ENCODE data around the gene AS3MT.

- TF ChIP-seq, protein P1, sequence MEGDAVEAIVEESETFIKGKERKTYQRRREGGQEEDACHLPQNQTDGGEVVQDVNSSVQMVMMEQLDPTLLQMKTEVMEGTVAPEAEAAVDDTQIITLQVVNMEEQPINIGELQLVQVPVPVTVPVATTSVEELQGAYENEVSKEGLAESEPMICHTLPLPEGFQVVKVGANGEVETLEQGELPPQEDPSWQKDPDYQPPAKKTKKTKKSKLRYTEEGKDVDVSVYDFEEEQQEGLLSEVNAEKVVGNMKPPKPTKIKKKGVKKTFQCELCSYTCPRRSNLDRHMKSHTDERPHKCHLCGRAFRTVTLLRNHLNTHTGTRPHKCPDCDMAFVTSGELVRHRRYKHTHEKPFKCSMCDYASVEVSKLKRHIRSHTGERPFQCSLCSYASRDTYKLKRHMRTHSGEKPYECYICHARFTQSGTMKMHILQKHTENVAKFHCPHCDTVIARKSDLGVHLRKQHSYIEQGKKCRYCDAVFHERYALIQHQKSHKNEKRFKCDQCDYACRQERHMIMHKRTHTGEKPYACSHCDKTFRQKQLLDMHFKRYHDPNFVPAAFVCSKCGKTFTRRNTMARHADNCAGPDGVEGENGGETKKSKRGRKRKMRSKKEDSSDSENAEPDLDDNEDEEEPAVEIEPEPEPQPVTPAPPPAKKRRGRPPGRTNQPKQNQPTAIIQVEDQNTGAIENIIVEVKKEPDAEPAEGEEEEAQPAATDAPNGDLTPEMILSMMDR (IDR thresholded peaks at IDR 0.05) = no peak
- no peak for TF ChIP-seq POLR2A (IDR thresholded peaks at IDR 0.05)
- TF ChIP-seq EP300 (IDR thresholded peaks at IDR 0.05) = no peak
- no peak for TF ChIP-seq POLR2AphosphoS5 (IDR thresholded peaks at IDR 0.05)
These were observed 18.8 kb downstream of the AS3MT start for GRCh38 chr10:102888048-102888447.

Measured in gastroesophageal sphincter (tissue), 3 donors.